HCT116 (cell line): ENCODE measurements around the gene ZMYM5. TPM values are rescaled to one million over a fixed set of nuclear protein-coding genes. Genes with fewer than 3 reads are reported as not detected.
"Not testable (repeated sequence)": the region's sequence is repeated elsewhere in the genome, so short reads cannot be mapped to it uniquely, and the experiment has no call there.

Experiments used
- ATAC-seq: fragments of 200-7000 bp; cut with Tn5 transposase; 2 replicates; pipeline ENCODE4 v1.9.1; 2020; ENCODE audit warnings: mild to moderate bottlenecking, moderate library complexity
- BruUV-seq: library from RNA; stranded (reverse); fragments of 400-500 nt; replicated peaks from 2 replicates; lab custom pipeline; 2021; lab: Mats Ljungman, UMichigan
- CTCF ChIA-PET: fragments of 300-600 bp; sonication (Branson Sonifier 250); formaldehyde crosslinking; loops from one replicate; lab custom pipeline; 2021; ENCODE audit warnings: antibody characterized with exemption; lab: Charles Lee
- POLR2A ChIA-PET: fragments of 300-600, 350-600 bp; sonication (Branson Sonifier 250); formaldehyde crosslinking; loops from one replicate; lab custom pipeline; 2021; ENCODE audit warnings: antibody characterized with exemption; lab: Charles Lee
- RAD21 ChIA-PET, 2 experiments: fragments of 300-600 bp; sonication (Branson Sonifier 250); formaldehyde crosslinking; loops; one replicate each; lab custom pipeline; 2023; ENCODE audit warnings: low total read pairs in 2 of 2; ENCODE audit not compliant: uncharacterized antibody in 2 of 2, unreplicated experiment in 2 of 2, low non-redundant PET in 1 of 2; lab: Charles Lee
- DNase-seq: peaks from one replicate; pipeline ENCODE4 v3.0.0-alpha.2; 2010; ENCODE audit warnings: low read depth, low spot score
- H2AFZ ChIP-seq: fragments of 200-600 bp; shearing (Covaris generic), sonication (generic); 2 replicates; pipeline ENCODE4 v1.6.1; 2017; ENCODE audit warnings: low read depth, mixed run types, mixed read lengths, antibody characterized with exemption, low read length; ENCODE audit not compliant: poor library complexity, severe bottlenecking
- H3K27ac ChIP-seq: 2 replicates; pipeline ENCODE4 v1.5.1; 2012; ENCODE audit warnings: low read depth, low read length
- H3K27me3 ChIP-seq: fragments of 200-600 bp; sonication (generic); 2 replicates; pipeline ENCODE4 v1.6.1; 2016; ENCODE audit warnings: mixed run types, low read length, mixed read lengths; ENCODE audit not compliant: insufficient read depth
- H3K36me3 ChIP-seq, 2 experiments: fragments of 200-500 bp in 1 of 2; fragments of 200-600 bp in 1 of 2; sonication (Bioruptor generic) in 1 of 2; sonication (generic) in 1 of 2; 2 replicates each; pipeline versions ENCODE4 v1.5.1 to v1.6.1; 2014 to 2016; ENCODE audit warnings: low read length in 2 of 2, inconsistent platforms in 1 of 2, mixed read lengths in 1 of 2, mixed run types in 1 of 2; ENCODE audit not compliant: insufficient read depth in 2 of 2, control insufficient read depth in 1 of 2
- H3K4me1 ChIP-seq, 2 experiments: fragments of 200-600 bp in 1 of 2; sonication (generic) in 1 of 2; 2 replicates each; pipeline versions ENCODE4 v1.5.1 to v1.6.1; 2012 to 2017; ENCODE audit warnings: low read length in 2 of 2, inconsistent platforms in 1 of 2, mild to moderate bottlenecking in 1 of 2, mixed read lengths in 1 of 2, mixed run types in 1 of 2, moderate library complexity in 1 of 2; ENCODE audit not compliant: insufficient read depth in 2 of 2, control insufficient read depth in 1 of 2
- H3K4me2 ChIP-seq: fragments of 200-600 bp; sonication (generic); 2 replicates; pipeline ENCODE4 v1.6.1; 2017; ENCODE audit warnings: mixed run types, low read length, mixed read lengths
- H3K4me3 ChIP-seq, 2 experiments: fragments of 200-600 bp in 1 of 2; sonication (generic) in 1 of 2; replicated peaks in 1 of 2; 2 replicates each; pipeline ENCODE4 v1.5.1; 2011 to 2016; ENCODE audit warnings: low read length in 2 of 2, control low read depth in 1 of 2, low read depth in 1 of 2, mild to moderate bottlenecking in 1 of 2, mixed read lengths in 1 of 2, mixed run types in 1 of 2
- H3K79me2 ChIP-seq: fragments of 200-600 bp; sonication (generic); 2 replicates; pipeline ENCODE4 v1.6.1; 2017; ENCODE audit warnings: mild to moderate bottlenecking, mixed run types, low read length, moderate library complexity, mixed read lengths; ENCODE audit not compliant: insufficient read depth
- H3K9ac ChIP-seq: fragments of 200-600 bp; sonication (generic); 2 replicates; pipeline ENCODE4 v1.6.1; 2016; ENCODE audit warnings: low read length, mixed read lengths
- H3K9me2 ChIP-seq: fragments of 200-600 bp; sonication (generic), shearing (Covaris generic); 2 replicates; pipeline ENCODE4 v1.6.1; 2017; ENCODE audit warnings: mixed run types, mild to moderate bottlenecking, moderate library complexity; ENCODE audit not compliant: insufficient read depth
- H3K9me3 ChIP-seq, 2 experiments: fragments of 200-500 bp in 1 of 2; fragments of 200-600 bp in 1 of 2; sonication (Bioruptor generic) in 1 of 2; sonication (generic) in 1 of 2; 2 replicates each; pipeline ENCODE4 v1.6.1; 2014 to 2017; ENCODE audit warnings: low read length in 2 of 2, mixed read lengths in 2 of 2, inconsistent platforms in 1 of 2, low read depth in 1 of 2, mild to moderate bottlenecking in 1 of 2, mixed run types in 1 of 2, moderate library complexity in 1 of 2; ENCODE audit not compliant: control insufficient read depth in 1 of 2, insufficient read depth in 1 of 2
- H4K20me1 ChIP-seq: fragments of 200-600 bp; sonication (generic), shearing (Covaris generic); 2 replicates; pipeline ENCODE4 v1.6.1; 2017; ENCODE audit warnings: mixed run types, mild to moderate bottlenecking, moderate library complexity; ENCODE audit not compliant: insufficient read depth
- EGR1 ChIP-seq: IDR thresholded peaks from 2 replicates; pipeline ENCODE4 v1.6.1; 2012; ENCODE audit warnings: low read depth
- ELF1 ChIP-seq: IDR thresholded peaks from 2 replicates; pipeline ENCODE4 v1.6.1; 2012; ENCODE audit warnings: low read depth, borderline replicate concordance
- EZH2 ChIP-seq: fragments of 200-600 bp; sonication (generic); IDR thresholded peaks from 2 replicates; pipeline ENCODE4 v1.6.1; 2017; ENCODE audit warnings: antibody characterized with exemption, mixed run types
- POLR2A ChIP-seq: IDR thresholded peaks from 2 replicates; pipeline ENCODE4 v1.7.0; 2011; ENCODE audit warnings: borderline replicate concordance; ENCODE audit not compliant: insufficient read depth, insufficient read length; ENCODE audit errors: extremely low read depth
- POLR2AphosphoS5 ChIP-seq: IDR thresholded peaks from 2 replicates; pipeline ENCODE4 v1.6.1; 2011; ENCODE audit warnings: mild to moderate bottlenecking, low read depth, low read length, moderate library complexity
- SIN3A ChIP-seq: IDR thresholded peaks from 2 replicates; pipeline ENCODE4 v1.6.1; 2012; ENCODE audit warnings: low read depth
- YY1 ChIP-seq: IDR thresholded peaks from 2 replicates; pipeline ENCODE4 v1.6.1; 2011; ENCODE audit warnings: low read length, low read depth, moderate library complexity, mild to moderate bottlenecking; ENCODE audit not compliant: insufficient replicate concordance; ENCODE audit errors: extremely low read depth
- intact Hi-C: fragments of 100-400 bp; cut with micrococcal nuclease; formaldehyde crosslinking; loops from 2 replicates; pipeline ENCODE4 v1.10.0; 2022
- total RNA-seq: library from RNA; stranded (reverse); gene quantifications from one replicate; pipeline ENCODE4 v1.2.1, GENCODE V29; 2021; ENCODE audit not compliant: unreplicated experiment
- TF ChIP-seq, protein P1 (sequence below): IDR thresholded peaks from 2 replicates; pipeline ENCODE4 v1.6.1; 2012

Gene ZMYM5
- total RNA-seq, 1 experiment from 2014 or later: 9.6 TPM

DNA sequence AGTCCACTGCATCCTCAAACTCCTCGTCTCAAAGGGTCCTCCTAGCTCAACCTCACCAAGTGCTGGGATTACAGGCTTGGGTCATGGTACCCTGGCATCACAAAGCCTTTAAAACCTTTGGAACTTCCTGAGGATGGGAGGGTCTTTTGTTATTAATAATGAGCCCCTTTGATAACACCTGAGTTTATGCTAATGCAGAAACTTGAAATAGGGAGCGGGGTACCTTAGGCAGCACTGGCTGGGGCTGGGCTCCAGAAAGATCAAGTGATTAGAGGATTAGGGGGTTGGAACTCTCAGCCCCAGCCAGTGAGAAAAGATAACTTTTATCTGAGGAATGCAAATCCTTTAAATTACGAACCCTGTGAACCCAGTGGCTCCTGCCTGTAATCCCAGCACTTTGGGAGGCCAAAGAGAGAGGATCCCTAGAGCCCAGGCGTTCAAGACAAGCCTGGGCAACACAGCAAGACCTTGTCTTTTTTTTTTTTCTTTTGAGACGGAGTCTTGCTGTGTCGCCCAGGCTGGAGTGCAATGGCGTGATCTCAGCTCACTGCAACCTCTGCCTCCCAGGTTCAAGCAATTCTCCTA lies 71.4 kb downstream of the ZMYM5 start:
- DNase-seq (no peak), ATAC-seq (no peak)
- no peaks in the 10 kb centered on the region for H3K9me3 ChIP-seq
- no peak for TF ChIP-seq ELF1
- TF ChIP-seq EGR1: no peak
- no peak for TF ChIP-seq EZH2
- BruUV-seq: no TSS peak
- ChIA-PET RAD21 (no interaction called here), CTCF (no interaction called here), POLR2A (no interaction called here)
- H3K36me3 ChIP-seq: no peaks in the 10 kb centered on the region
- no peak overlapping the region for H3K9ac ChIP-seq
- no peak overlapping the region for H2AFZ ChIP-seq
- no peak overlapping the region for H3K27ac ChIP-seq
- H4K20me1 ChIP-seq: no peaks in the 10 kb centered on the region
- H3K4me2 ChIP-seq: no peak overlapping the region
- intact Hi-C loops: no loop called here
- no peaks in the 10 kb centered on the region for H3K27me3 ChIP-seq
- peaks cover 19 to 29% of the 10 kb centered on the region in 2 experiments for H3K4me1 ChIP-seq
- no peaks in the 10 kb centered on the region for H3K9me2 ChIP-seq
- H3K79me2 ChIP-seq: no peaks in the 10 kb centered on the region
- no peak overlapping the region for H3K4me3 ChIP-seq

GRCh38 chr13:19782727-19783682 lies 80.4 kb downstream of the ZMYM5 start, which contains the start of gene PSPC1:
Gene PSPC1 (minus strand): TSS chr13:19782945. CDS start chr13:19782757, 188 bp downstream.
- H4K20me1 ChIP-seq, H3K9me3 ChIP-seq, H3K9me2 ChIP-seq, H3K27me3 ChIP-seq, RAD21 ChIA-PET, intact Hi-C loops, H3K36me3 ChIP-seq, CTCF ChIA-PET, H2AFZ ChIP-seq: not testable (repeated sequence)
- Histone ChIP-seq H3K4me3 (peak within 1 kb of the TSS; percentile 98 to 99), H3K79me2 (peaks cover 24% of the 10 kb centered on the region), H3K4me2 (peak within 1 kb of the TSS; percentile 89), H3K27ac (peak within 1 kb of the TSS; percentile 92), H3K4me1 (peaks cover 4 to 14% of the 10 kb centered on the region in 2 experiments; a peak in 3 of 4 replicates), H3K9ac (peak within 1 kb of the TSS; percentile 99)
- POLR2A ChIA-PET: interaction anchor here (0.6 to 1.2 kb wide), 3 partner anchors 12 to 81 kb away, joined by 3 to 4 read pairs (median 3); no protein-coding TSS in a partner anchor
- TF ChIP-seq YY1: peak; percentile 93
- TF ChIP-seq, protein P1, sequence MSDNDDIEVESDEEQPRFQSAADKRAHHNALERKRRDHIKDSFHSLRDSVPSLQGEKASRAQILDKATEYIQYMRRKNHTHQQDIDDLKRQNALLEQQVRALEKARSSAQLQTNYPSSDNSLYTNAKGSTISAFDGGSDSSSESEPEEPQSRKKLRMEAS: peak; percentile 26; the same call in 1 of the 2 replicates
- TF ChIP-seq POLR2A: peak; percentile 85
- peak; percentile 49 for TF ChIP-seq SIN3A
- peak; percentile 89 for TF ChIP-seq POLR2AphosphoS5
- ATAC-seq: peak; percentile 93
- TSS peak; percentile 100 for BruUV-seq
- DNase-seq: peak; percentile 83
